GM12874 (cell line): Measurements from ENCODE around the gene TPTE2.
"Not testable (repeated sequence)": the region's sequence is repeated elsewhere in the genome, so short reads cannot be mapped to it uniquely, and the experiment has no call there.

Experiments used
- CTCF ChIP-seq: IDR thresholded peaks from 2 replicates; pipeline ENCODE4 v1.5.1; 2011; ENCODE audit warnings: low read depth, mild to moderate bottlenecking, control low read depth, low read length, moderate library complexity; ENCODE audit not compliant: insufficient read depth

Gene TPTE2

GRCh38 chr13:19561127-19561582 lies at the start of gene TPTE2:
TSS of gene TPTE2 (minus strand) at chr13:19561532. CDS start at chr13:19503234, 58,298 bp downstream.
- not testable (repeated sequence) for TF ChIP-seq CTCF

- no peak for TF ChIP-seq CTCF
Observed at GRCh38 chr13:19607523-19608078, 46.3 kb upstream of the TPTE2 start.

GRCh38 chr13:19606737-19607136 lies 45.4 kb upstream of the TPTE2 start:
- TF ChIP-seq CTCF: no peak

GRCh38 chr13:19606152-19606551 lies 44.8 kb upstream of the TPTE2 start:
- TF ChIP-seq CTCF: no peak

GRCh38 chr13:19605161-19605955 lies 44.0 kb upstream of the TPTE2 start:
- TF ChIP-seq CTCF: no peak

GRCh38 chr13:19604306-19604705 lies 43.0 kb upstream of the TPTE2 start:
- TF ChIP-seq CTCF: no peak

- TF ChIP-seq CTCF: peak; percentile 56
Observed at GRCh38 chr13:19601749-19602725, 40.7 kb upstream of the TPTE2 start.
